Loucy (cell line): Measurements from ENCODE around the gene AEBP2.

Experiments used
- H2AFZ ChIP-seq: fragments of 200-600 bp; sonication (generic); 2 replicates; pipeline ENCODE4 v1.6.0; 2016; ENCODE audit warnings: antibody characterized with exemption, mild to moderate bottlenecking, low read length, moderate library complexity
- H3F3A ChIP-seq: fragments of 200-600 bp; 2 replicates; pipeline ENCODE4 v1.6.0; 2016; ENCODE audit warnings: antibody characterized with exemption, low read depth, mild to moderate bottlenecking
- H3K27me3 ChIP-seq: fragments of 200-600 bp; sonication (generic); 2 replicates; pipeline ENCODE4 v1.6.1; 2014; ENCODE audit warnings: low read length, mild to moderate bottlenecking; ENCODE audit not compliant: insufficient read depth, poor library complexity, severe bottlenecking
- H3K36me3 ChIP-seq: fragments of 200-600 bp; sonication (generic); 2 replicates; pipeline ENCODE4 v1.6.1; 2016; ENCODE audit warnings: low read length; ENCODE audit not compliant: insufficient read depth
- H3K4me1 ChIP-seq: fragments of 200-600 bp; sonication (generic); 2 replicates; pipeline ENCODE4 v1.5.1; 2014; ENCODE audit warnings: low read length, mild to moderate bottlenecking; ENCODE audit not compliant: insufficient read depth, poor library complexity, severe bottlenecking
- H3K4me2 ChIP-seq: fragments of 200-600 bp; sonication (generic); 2 replicates; pipeline ENCODE4 v1.6.0; 2014; ENCODE audit warnings: antibody characterized with exemption, low read length, low read depth, mild to moderate bottlenecking; ENCODE audit not compliant: poor library complexity, severe bottlenecking
- H3K4me3 ChIP-seq: fragments of 200-600 bp; sonication (generic); 2 replicates; pipeline ENCODE4 v1.5.1; 2014; ENCODE audit warnings: low read length, mild to moderate bottlenecking, mixed read lengths; ENCODE audit not compliant: poor library complexity, severe bottlenecking
- H3K79me2 ChIP-seq: fragments of 200-600 bp; sonication (generic); 2 replicates; pipeline ENCODE4 v1.6.1; 2014; ENCODE audit warnings: low read length; ENCODE audit not compliant: insufficient read depth
- H3K9ac ChIP-seq: fragments of 200-600 bp; sonication (generic); 2 replicates; pipeline ENCODE4 v1.6.0; 2014; ENCODE audit warnings: mild to moderate bottlenecking, low read depth, low read length, moderate library complexity; ENCODE audit not compliant: poor library complexity, severe bottlenecking
- H3K9me2 ChIP-seq: fragments of 200-600 bp; sonication (generic); replicated peaks from 2 replicates; pipeline ENCODE4 v1.6.1; 2016; ENCODE audit warnings: low read depth, low read length, mixed read lengths
- H3K9me3 ChIP-seq: fragments of 200-600 bp; sonication (generic); 2 replicates; pipeline ENCODE4 v1.6.1; 2014; ENCODE audit warnings: mild to moderate bottlenecking, antibody characterized with exemption, low read length, low read depth; ENCODE audit not compliant: insufficient read depth
- H4K20me1 ChIP-seq: fragments of 200-600 bp; sonication (generic); 2 replicates; pipeline ENCODE4 v1.6.0; 2014; ENCODE audit warnings: antibody characterized with exemption, low read length, mild to moderate bottlenecking; ENCODE audit not compliant: insufficient read depth, poor library complexity, severe bottlenecking
- EZH2phosphoT487 ChIP-seq: fragments of 200-600 bp; IDR thresholded peaks from 2 replicates; pipeline ENCODE4 v1.6.1; 2018; ENCODE audit warnings: antibody characterized with exemption, mild to moderate bottlenecking, moderate library complexity, borderline replicate concordance
- TF ChIP-seq, protein P1 (sequence below): fragments of 200-600 bp; sonication (generic); conservative IDR thresholded peaks from 2 replicates; pipeline ENCODE4 v1.5.1; 2014; ENCODE audit warnings: mild to moderate bottlenecking, antibody characterized with exemption, low read length

The AEBP2 gene

DNA sequence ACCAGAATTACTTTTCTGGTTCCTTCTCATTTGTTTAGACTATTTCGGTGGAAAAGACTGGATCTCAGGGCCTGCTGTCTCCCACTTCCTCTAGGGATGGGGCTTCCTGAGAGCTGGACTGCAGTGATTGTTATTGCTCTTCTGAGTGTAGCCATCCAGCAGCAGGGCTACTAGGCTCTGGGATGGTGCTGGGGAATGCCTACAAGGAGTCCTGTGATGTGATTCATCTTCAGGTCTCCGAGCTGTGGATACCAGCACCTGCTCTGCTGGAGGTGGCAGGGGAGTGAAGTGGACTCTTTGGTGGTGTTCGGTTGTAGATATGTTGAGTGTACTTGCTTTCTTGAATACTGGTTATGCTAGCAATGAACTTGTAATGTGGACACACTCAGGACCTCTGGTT lies 42.7 kb downstream of the AEBP2 start:
- no peaks in the 10 kb centered on the region for H3K4me1 ChIP-seq
- peaks cover 72% of the 10 kb centered on the region for H4K20me1 ChIP-seq
- H3K9me3 ChIP-seq = peaks cover 12% of the 10 kb centered on the region; the same call in 1 of the 2 replicates
- H3K4me3 ChIP-seq = no peak overlapping the region
- peaks cover 100% of the 10 kb centered on the region for H3K79me2 ChIP-seq
- no peaks in the 10 kb centered on the region for H3K27me3 ChIP-seq
- H3K4me2 ChIP-seq = no peak overlapping the region
- H3K9me2 ChIP-seq = no peaks in the 10 kb centered on the region
- H3K36me3 ChIP-seq = peaks cover 96% of the 10 kb centered on the region
- H2AFZ ChIP-seq = no peak overlapping the region
- no peaks in the 10 kb centered on the region for H3F3A ChIP-seq
- H3K9ac ChIP-seq = no peak overlapping the region
- TF ChIP-seq, protein P1, sequence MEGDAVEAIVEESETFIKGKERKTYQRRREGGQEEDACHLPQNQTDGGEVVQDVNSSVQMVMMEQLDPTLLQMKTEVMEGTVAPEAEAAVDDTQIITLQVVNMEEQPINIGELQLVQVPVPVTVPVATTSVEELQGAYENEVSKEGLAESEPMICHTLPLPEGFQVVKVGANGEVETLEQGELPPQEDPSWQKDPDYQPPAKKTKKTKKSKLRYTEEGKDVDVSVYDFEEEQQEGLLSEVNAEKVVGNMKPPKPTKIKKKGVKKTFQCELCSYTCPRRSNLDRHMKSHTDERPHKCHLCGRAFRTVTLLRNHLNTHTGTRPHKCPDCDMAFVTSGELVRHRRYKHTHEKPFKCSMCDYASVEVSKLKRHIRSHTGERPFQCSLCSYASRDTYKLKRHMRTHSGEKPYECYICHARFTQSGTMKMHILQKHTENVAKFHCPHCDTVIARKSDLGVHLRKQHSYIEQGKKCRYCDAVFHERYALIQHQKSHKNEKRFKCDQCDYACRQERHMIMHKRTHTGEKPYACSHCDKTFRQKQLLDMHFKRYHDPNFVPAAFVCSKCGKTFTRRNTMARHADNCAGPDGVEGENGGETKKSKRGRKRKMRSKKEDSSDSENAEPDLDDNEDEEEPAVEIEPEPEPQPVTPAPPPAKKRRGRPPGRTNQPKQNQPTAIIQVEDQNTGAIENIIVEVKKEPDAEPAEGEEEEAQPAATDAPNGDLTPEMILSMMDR = no peak
- no peak for TF ChIP-seq EZH2phosphoT487

DNA sequence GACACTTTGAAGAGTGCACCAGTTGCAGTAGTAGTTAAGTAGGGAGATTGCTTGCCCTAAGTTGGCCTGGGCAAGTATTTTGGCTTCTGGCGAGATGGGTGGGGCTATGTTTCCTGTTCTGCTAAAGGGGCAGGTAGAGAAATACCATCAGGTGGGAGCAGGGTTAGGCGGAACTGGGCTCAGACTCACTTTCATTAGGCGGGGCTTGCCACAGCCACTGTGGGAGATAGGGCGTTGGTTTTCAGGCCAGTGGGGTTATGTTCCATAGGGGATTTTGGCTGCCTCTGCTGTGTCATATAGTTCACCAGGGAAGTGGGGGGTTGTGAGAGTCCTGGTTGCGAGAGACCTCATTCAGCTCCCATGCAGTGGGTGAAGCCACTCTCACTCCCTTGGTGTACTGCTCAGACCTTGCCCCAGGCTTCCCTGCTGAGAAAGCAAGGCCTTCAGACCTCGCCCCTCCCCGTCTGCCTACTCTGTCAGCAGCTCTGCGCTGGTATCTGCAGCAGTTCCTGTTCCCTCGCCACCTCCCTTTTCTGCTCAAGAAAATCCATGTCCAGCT lies 43.3 kb downstream of the AEBP2 start:
- Histone ChIP-seq H2AFZ (no peak overlapping the region), H3K4me3 (no peak overlapping the region), H3K4me1 (no peaks in the 10 kb centered on the region), H3F3A (no peaks in the 10 kb centered on the region), H4K20me1 (peaks cover 72% of the 10 kb centered on the region), H3K4me2 (no peak overlapping the region), H3K9ac (no peak overlapping the region), H3K9me3 (peaks cover 12% of the 10 kb centered on the region; the same call in 1 of the 2 replicates), H3K9me2 (no peaks in the 10 kb centered on the region), H3K27me3 (no peaks in the 10 kb centered on the region), H3K79me2 (peaks cover 100% of the 10 kb centered on the region), H3K36me3 (peaks cover 91% of the 10 kb centered on the region)
- TF ChIP-seq, protein P1 = no peak
- TF ChIP-seq EZH2phosphoT487 = no peak

DNA sequence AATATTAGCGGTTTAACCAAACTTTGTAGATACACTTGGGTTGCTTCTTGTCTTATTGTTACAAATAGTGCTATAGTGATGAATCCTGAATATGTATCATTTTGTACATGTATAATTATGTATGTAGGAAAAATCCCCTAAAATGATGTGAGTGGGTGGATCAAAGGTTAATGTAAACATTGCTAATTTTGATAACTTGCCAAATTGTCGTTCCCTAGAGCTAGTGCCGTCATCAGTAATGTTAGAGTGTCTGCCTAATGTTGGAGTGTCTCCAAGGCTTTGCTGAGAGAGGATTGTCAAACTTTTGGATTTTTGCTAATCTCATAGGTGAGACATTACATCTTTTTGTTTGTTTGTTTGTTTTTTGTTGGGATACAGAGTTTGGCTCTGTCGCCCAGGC lies 44.4 kb downstream of the AEBP2 start:
- H2AFZ ChIP-seq = no peak overlapping the region
- H3F3A ChIP-seq = no peaks in the 10 kb centered on the region
- peaks cover 100% of the 10 kb centered on the region for H3K79me2 ChIP-seq
- peaks cover 12% of the 10 kb centered on the region; the same call in 1 of the 2 replicates for H3K9me3 ChIP-seq
- H3K36me3 ChIP-seq = peaks cover 84% of the 10 kb centered on the region
- no peak overlapping the region for H3K9ac ChIP-seq
- no peaks in the 10 kb centered on the region for H3K9me2 ChIP-seq
- TF ChIP-seq EZH2phosphoT487 = no peak
- TF ChIP-seq, protein P1 = no peak
- H3K4me3 ChIP-seq = no peak overlapping the region
- H3K4me1 ChIP-seq = no peaks in the 10 kb centered on the region
- H4K20me1 ChIP-seq = peaks cover 77% of the 10 kb centered on the region
- no peaks in the 10 kb centered on the region for H3K27me3 ChIP-seq
- H3K4me2 ChIP-seq = no peak overlapping the region
